ENCODE data around the gene PCDHGA1. TPM values are rescaled to one million over a fixed set of nuclear protein-coding genes. Genes with fewer than 3 reads are reported as not detected.

PCDHGA1 gene
- total and polyA plus RNA-seq, 2 of the 4 experiments (the other 2 are of a cell fraction), result 0.90 to 0.92 TPM

GRCh38 chr5:141313711-141314110 is 16.6 kb upstream of the PCDHGA1 start:
- peaks cover 6% of the 10 kb centered on the region in 2 experiments; a peak in 3 of 4 replicates for H3K79me1 ChIP-seq (ENCODE audit: low read depth in 1 of 2, low read length in 2 of 2)
- no peak overlapping the region for H3K18ac ChIP-seq (ENCODE audit: low read depth, low read length)
- no TSS peak for BruUV-seq (replicated peaks)
- no peak overlapping the region for H3K4me2 ChIP-seq (ENCODE audit: low read depth, low read length)
- DNase-seq, result no peak
- H2BK120ac ChIP-seq (ENCODE audit: low read depth, low read length), result no peak overlapping the region
- no peak overlapping the region for H2AK9ac ChIP-seq (replicated peaks; ENCODE audit: low read depth, low read length, poor library complexity)
- TF ChIP-seq FOS (IDR thresholded peaks at IDR 0.05; ENCODE audit: low read depth, low read length), result no peak
- TF ChIP-seq POLR2A (IDR thresholded peaks at IDR 0.05; ENCODE audit: low read depth, low read length), result no peak
- TF ChIP-seq MXI1 (IDR thresholded peaks at IDR 0.05; ENCODE audit: borderline replicate concordance, low read depth, low read length), result no peak
- no peak for TF ChIP-seq RFX5 (IDR thresholded peaks at IDR 0.05; ENCODE audit: low read depth, low read length)
- TF ChIP-seq MAFK (IDR thresholded peaks at IDR 0.05; ENCODE audit: low read depth, low read length), result no peak
- no peak for TF ChIP-seq CEBPB (IDR thresholded peaks at IDR 0.05; ENCODE audit: low read depth, low read length)
- TF ChIP-seq ELK1 (IDR thresholded peaks at IDR 0.05; ENCODE audit: borderline replicate concordance, low read depth, low read length), result no peak
- no peak for TF ChIP-seq CHD1 (IDR thresholded peaks at IDR 0.05; ENCODE audit: low read depth, low read length)
- no peak for TF ChIP-seq RCOR1 (IDR thresholded peaks at IDR 0.05; ENCODE audit: insufficient replicate concordance, low read length)
- TF ChIP-seq, protein P1, sequence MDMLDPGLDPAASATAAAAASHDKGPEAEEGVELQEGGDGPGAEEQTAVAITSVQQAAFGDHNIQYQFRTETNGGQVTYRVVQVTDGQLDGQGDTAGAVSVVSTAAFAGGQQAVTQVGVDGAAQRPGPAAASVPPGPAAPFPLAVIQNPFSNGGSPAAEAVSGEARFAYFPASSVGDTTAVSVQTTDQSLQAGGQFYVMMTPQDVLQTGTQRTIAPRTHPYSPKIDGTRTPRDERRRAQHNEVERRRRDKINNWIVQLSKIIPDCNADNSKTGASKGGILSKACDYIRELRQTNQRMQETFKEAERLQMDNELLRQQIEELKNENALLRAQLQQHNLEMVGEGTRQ (IDR thresholded peaks at IDR 0.05; ENCODE audit: low read depth, low read length), result no peak
- no peak for TF ChIP-seq NFE2L2 (IDR thresholded peaks at IDR 0.05; ENCODE audit: low read depth, low read length)
- TF ChIP-seq MAZ (IDR thresholded peaks at IDR 0.05; ENCODE audit: borderline replicate concordance, low read depth, low read length), result no peak
- no peak for TF ChIP-seq BHLHE40 (IDR thresholded peaks at IDR 0.05; ENCODE audit: low read depth, low read length)
- TF ChIP-seq, protein P2, sequence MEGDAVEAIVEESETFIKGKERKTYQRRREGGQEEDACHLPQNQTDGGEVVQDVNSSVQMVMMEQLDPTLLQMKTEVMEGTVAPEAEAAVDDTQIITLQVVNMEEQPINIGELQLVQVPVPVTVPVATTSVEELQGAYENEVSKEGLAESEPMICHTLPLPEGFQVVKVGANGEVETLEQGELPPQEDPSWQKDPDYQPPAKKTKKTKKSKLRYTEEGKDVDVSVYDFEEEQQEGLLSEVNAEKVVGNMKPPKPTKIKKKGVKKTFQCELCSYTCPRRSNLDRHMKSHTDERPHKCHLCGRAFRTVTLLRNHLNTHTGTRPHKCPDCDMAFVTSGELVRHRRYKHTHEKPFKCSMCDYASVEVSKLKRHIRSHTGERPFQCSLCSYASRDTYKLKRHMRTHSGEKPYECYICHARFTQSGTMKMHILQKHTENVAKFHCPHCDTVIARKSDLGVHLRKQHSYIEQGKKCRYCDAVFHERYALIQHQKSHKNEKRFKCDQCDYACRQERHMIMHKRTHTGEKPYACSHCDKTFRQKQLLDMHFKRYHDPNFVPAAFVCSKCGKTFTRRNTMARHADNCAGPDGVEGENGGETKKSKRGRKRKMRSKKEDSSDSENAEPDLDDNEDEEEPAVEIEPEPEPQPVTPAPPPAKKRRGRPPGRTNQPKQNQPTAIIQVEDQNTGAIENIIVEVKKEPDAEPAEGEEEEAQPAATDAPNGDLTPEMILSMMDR (conservative IDR thresholded peaks at IDR 0.05; ENCODE audit: low read depth, low read length), result no peak
- TF ChIP-seq RAD21 (IDR thresholded peaks at IDR 0.05; ENCODE audit: low read length), result no peak
- TF ChIP-seq SMC3 (IDR thresholded peaks at IDR 0.05; ENCODE audit: low read depth, low read length), result no peak
- CTCF ChIA-PET, result no interaction called here
- no peak overlapping the region for H2AFZ ChIP-seq (replicated peaks; ENCODE audit: low read length, poor library complexity)
- no peak overlapping the region for H2BK20ac ChIP-seq (ENCODE audit: low read depth, low read length)
- no peak overlapping the region for H3K4ac ChIP-seq (ENCODE audit: low read depth, low read length)
- H3K9me1 ChIP-seq (ENCODE audit: insufficient read depth, low read length), result no peaks in the 10 kb centered on the region
- H3K23ac ChIP-seq (ENCODE audit: low read depth, low read length), result no peak overlapping the region
- no peak overlapping the region for H4K91ac ChIP-seq (ENCODE audit: insufficient read depth, low read depth, low read length)
- H4K20me1 ChIP-seq (ENCODE audit: insufficient read depth, low read length), result no peaks in the 10 kb centered on the region
- H3K4me3 ChIP-seq (ENCODE audit: insufficient read depth, low read depth, low read length), result no peak overlapping the region
- dilution Hi-C loops (cut with HindIII; ENCODE audit: low sequenced_read_pairs, unreplicated experiment), result no loop called here
- H3K14ac ChIP-seq (replicated peaks; ENCODE audit: low read depth, low read length), result no peak overlapping the region
- H3K36me3 ChIP-seq (ENCODE audit: control insufficient read depth, insufficient read depth, low read length), result peaks cover 5% of the 10 kb centered on the region
- no peak overlapping the region for H3K56ac ChIP-seq (ENCODE audit: extremely low read depth, insufficient read depth, low read length)
- no peaks in the 10 kb centered on the region for H3K27me3 ChIP-seq (ENCODE audit: control insufficient read depth, insufficient read depth, low read length)
- H3K27ac ChIP-seq (ENCODE audit: insufficient read depth, low read length), result no peak overlapping the region
- no peak overlapping the region for H3K9ac ChIP-seq (ENCODE audit: low read depth, low read length)
- intact Hi-C loops (cut with micrococcal nuclease), result no loop called here
- no peak overlapping the region for H2BK5ac ChIP-seq (ENCODE audit: low read depth, low read length, poor library complexity, severe bottlenecking)
- no peak overlapping the region for H2AK5ac ChIP-seq (ENCODE audit: low read depth, low read length)
- H4K5ac ChIP-seq (ENCODE audit: low read depth, low read length), result no peak overlapping the region
- ATAC-seq (ENCODE audit: low read depth), result no peak
- no peak overlapping the region for H4K8ac ChIP-seq (ENCODE audit: low read depth in 2 of 2, low read length in 2 of 2)
- no peaks in the 10 kb centered on the region for H3K4me1 ChIP-seq (ENCODE audit: control insufficient read depth, insufficient read depth, low read length)
- POLR2A ChIA-PET (ENCODE audit: unreplicated experiment), result no interaction called here
- no peak overlapping the region for H2BK15ac ChIP-seq (ENCODE audit: low read depth, low read length)
- H3K9me3 ChIP-seq (ENCODE audit: control insufficient read depth, insufficient read depth, low read length), result peaks cover 42% of the 10 kb centered on the region
- in situ Hi-C loops (cut with MboI; ENCODE audit: low sequenced_read_pairs), result no loop called here
